CD4-positive, alpha-beta T cell treated with Interferon gamma for 1 hour (primary cell): Measurements from ENCODE around the gene SURF2.
"Not testable (repeated sequence)": the region's sequence is repeated elsewhere in the genome, so short reads cannot be mapped to it uniquely, and the experiment has no call there.

Experiments
- DNase-seq: peaks from one replicate; pipeline ENCODE4 v3.0.0-alpha.2; 2020

Gene SURF2

DNA sequence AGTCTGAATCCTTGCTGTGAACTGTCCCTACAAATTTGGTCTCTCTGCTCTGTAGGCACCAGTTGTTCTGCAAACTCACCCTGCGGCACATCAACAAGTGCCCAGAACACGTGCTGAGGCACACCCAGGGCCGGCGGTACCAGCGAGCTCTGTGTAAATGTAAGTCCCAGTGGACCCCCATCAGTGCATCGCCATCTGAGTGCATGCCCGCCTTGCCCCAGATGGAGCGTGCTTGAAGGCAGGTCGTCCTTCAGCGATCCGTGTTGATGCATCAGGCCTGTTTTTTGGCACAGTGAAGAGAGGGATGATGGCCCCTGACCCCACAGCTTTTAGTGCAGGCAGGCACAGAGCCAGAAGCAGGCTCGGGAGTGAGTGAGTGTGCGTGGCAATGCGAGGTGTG lies 1.3 kb downstream of the SURF2 start:
- DNase-seq, result no peak

DNA sequence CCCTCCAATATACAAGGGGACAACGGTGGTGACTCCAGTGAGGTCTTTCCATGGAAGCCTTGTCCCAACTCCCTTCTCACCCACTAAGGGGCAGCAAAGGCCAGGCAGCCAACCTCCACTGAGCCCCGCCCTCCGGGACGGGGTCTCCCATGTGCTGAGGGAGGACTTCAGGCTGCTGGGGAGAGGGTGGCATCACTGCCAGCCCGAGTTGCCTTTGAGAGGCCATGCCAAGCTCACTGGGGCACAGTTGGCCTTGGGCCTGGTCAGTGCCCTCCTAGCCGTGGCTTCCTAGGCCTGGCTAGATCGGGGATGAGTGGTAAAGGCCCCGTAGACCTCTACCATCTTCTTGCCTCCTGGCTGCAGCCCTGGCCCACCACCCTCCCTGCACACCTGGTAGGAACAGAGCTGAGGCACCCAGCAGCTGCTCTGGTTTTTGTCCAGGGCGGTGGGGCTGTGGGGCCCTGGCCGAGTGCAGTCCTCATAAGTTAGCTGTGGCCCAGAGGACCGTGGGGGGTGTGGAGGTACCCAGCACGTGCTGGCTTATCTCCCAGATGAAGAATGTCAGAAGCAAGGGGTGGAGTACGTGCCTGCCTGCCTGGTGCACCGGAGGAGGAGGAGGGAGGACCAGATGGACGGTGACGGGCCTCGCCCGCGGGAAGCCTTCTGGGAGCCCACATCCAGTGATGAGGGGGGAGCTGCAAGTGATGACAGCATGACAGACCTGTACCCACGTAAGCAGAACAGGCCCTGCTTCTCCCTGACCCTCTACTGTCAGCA lies 3.2 kb downstream of the SURF2 start:
- no peak for DNase-seq

DNA sequence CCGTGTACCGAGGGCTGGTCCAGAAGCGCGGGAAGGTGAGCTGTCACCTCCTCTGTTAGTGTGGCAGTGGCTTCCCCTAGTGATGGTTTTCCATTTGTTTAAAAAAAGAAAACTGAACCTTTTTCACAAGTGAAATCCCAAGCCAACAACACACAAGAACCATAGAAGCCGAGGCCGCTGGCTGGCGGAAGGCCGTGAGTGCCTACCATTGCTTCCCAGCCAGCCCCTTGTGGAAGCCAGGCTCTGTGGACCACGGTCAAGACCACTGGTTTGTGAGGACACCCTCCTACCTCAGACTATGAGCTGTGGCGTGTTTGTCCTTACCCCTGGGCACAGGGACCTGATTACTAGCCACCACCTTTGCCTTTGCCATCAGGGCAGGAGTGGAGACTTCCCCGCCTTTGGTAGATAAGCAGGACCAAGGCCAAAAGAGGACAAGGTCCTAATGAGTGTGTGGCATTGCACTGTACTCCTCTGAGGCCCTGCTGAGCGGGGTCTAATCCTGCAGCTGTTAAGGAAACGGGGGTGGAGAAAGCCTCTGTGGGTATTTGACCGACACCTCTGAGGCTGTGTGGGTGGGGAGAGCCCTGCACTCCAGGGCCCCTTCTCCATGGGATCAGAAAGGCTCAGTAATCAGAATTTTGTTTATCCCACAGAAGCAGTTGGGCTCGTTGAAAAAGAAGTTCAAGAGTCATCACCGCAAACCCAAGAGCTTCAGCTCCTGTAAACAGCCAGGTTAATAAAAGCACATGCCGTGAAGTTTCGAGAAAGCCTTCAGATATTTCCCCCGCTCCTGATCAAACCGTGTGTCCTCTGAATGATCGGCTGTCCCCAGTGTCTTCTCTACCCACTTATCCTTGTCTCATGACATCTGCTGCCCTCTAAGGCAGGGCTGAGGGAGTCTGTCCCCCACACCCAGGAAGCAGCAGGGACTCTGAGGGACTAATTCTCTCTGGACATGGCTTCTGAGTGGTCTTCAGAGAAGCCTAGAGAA lies 4.3 kb downstream of the SURF2 start:
- no peak for DNase-seq

GRCh38 chr9:133361507-133362092 lies 5.2 kb downstream of the SURF2 start:
- no peak for DNase-seq

- DNase-seq, result no peak
Observed at GRCh38 chr9:133362359-133363044, 6.2 kb downstream of the SURF2 start.

GRCh38 chr9:133366435-133366834 lies 10.1 kb downstream of the SURF2 start:
- no peak for DNase-seq

DNA sequence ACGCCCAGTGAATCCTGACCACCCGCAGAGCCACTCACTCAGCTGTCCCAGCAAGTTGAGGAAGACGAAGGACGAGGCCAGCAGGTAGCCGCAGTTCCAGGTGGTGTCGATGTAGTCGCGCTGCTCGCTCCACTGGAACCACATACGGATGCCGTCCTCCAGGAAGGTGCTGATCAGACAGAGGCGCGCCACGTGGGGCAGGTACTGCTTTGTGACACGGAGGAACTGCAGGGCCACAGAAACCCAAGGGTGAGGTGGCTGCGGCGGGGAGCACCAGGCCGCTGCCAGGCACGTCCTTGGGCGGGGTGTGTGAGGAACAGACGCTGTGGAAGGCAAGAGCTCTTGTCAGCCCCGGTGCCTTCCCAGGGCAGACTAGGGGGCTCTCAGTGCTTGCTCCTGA lies 10.9 kb downstream of the SURF2 start:
- no peak for DNase-seq

- no peak for DNase-seq
Observed at GRCh38 chr9:133367778-133368177, 11.4 kb downstream of the SURF2 start.

GRCh38 chr9:133368249-133368881 lies 12.0 kb downstream of the SURF2 start:
- DNase-seq, result no peak

- no peak for DNase-seq
Observed at GRCh38 chr9:133369422-133369821, 13.1 kb downstream of the SURF2 start.

GRCh38 chr9:133369933-133370332 lies 13.6 kb downstream of the SURF2 start:
- DNase-seq, result no peak

- peak; percentile 36 for DNase-seq
Observed at GRCh38 chr9:133370685-133371084, 14.3 kb downstream of the SURF2 start.

- peak; percentile 50 for DNase-seq
Observed at GRCh38 chr9:133371261-133371711, 14.9 kb downstream of the SURF2 start.

GRCh38 chr9:133372144-133372543 lies 15.8 kb downstream of the SURF2 start:
- no peak for DNase-seq

DNA sequence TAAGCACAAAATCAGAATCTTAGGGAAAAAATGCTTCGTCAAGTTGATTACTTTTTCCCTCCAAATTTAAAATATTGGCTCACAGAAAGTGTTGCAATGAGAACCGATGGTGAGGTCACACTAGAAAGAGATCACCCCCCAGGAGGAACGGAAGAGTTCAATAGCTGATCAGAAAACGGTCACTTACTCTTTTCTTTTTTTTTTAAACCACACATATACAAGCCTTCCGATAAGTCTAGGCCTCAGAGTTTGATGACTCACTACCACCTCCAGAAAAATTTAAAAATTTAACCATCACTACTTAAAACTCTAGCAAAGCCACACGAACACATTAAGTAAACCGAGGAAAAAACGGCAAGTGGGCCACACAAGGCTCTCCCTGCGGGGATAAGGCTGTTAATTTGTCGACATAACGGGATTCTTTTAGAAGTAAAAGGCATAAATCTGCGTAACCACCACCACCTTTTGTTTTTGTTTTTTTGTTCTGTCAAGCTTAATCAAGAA lies 18.3 kb downstream of the SURF2 start:
- DNase-seq, result no peak

GRCh38 chr9:133375116-133375723 lies 18.9 kb downstream of the SURF2 start:
- DNase-seq, result no peak

DNA sequence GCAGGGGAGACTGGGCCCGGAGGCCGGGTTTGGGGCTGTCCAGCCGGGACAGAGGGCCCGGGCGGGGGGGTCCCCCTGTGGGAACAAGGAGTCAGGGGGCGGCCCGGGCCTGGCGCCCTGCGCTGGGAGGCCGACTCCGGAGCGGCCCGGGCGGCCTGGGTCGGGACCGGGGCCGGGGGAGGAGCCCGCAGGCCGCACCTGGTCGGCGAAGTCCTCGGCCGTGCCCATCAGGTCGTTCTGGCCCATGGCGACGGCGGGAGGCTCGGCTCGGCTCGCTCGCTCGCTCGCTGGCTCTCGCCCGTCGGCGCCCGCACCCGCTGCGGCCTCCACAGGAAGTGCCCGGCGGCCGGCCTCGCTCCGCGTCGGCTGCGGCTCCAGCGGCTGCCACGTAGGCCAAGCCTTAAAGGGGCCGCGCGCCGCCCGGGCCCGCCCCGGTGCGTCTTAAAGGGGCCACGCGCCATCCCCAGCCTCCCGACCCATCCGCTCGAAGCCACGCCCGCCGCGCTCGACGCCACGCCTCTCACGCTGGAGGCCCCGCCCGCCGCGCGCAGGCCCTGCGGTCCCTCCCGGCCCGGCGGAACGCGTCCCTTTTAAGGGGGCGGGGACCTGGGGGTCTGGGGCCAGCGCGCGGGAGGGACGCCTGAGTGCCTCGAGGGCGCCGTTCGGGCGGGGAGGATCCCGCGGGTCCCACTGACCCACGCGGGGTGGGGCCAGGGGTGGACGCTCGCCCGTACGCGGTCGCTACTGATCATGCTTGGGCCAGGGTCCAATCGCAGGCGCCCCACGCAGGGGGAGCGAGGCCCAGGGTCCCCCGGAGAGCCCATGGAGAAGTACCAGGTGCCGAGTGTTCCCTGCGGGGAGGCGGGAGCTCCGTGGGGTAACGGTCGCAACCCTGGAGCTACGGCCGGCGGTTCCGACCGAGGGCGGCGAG lies 19.6 kb downstream of the SURF2 start, which contains the start of the genes STKLD1 and SURF4:
STKLD1 (plus strand) TSS at position 643 of the 931 bp plus-strand sequence; CDS start at position 751, 108 bp downstream.
SURF4 (minus strand) TSS at position 337 of the 931 bp plus-strand sequence; CDS start at position 246, 91 bp downstream.
- peak; percentile 93 for DNase-seq

- not testable (repeated sequence) for DNase-seq
Observed at GRCh38 chr9:133377280-133377679, 20.9 kb downstream of the SURF2 start.

DNA sequence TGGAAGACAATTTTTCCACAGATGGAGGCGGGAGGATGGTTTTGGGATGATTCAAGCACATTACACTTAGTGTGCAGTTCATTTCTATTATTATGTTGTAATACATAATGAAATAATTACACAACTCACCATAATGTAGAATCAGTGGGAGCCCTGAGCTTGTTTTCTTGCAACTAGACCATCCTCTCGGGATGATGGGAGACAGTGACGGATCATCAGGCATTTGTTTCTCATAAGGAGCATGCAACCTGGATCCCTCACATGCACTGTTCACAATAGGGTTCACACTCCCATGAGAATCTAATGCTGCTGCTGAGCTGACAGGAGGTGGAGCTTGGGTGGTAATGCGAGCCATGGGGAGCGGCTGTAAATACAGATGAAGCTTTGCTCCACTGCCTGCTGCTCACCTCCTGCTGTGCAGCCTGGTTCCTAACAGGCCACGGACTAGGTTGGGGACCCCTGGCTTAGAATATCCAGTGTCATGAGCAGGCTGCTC lies 21.4 kb downstream of the SURF2 start:
- no peak for DNase-seq

GRCh38 chr9:133378408-133378962 lies 22.1 kb downstream of the SURF2 start:
- no peak for DNase-seq
